HG03432 (cell line): ENCODE results near the gene GRAMD2B.

Source experiments
- ATAC-seq: cut with Tn5 transposase; IDR thresholded peaks from one replicate; pipeline ENCODE4 v1.9.1; 2021; ENCODE audit warnings: mild to moderate bottlenecking, moderate library complexity; ENCODE audit not compliant: unreplicated experiment

GRAMD2B gene

DNA sequence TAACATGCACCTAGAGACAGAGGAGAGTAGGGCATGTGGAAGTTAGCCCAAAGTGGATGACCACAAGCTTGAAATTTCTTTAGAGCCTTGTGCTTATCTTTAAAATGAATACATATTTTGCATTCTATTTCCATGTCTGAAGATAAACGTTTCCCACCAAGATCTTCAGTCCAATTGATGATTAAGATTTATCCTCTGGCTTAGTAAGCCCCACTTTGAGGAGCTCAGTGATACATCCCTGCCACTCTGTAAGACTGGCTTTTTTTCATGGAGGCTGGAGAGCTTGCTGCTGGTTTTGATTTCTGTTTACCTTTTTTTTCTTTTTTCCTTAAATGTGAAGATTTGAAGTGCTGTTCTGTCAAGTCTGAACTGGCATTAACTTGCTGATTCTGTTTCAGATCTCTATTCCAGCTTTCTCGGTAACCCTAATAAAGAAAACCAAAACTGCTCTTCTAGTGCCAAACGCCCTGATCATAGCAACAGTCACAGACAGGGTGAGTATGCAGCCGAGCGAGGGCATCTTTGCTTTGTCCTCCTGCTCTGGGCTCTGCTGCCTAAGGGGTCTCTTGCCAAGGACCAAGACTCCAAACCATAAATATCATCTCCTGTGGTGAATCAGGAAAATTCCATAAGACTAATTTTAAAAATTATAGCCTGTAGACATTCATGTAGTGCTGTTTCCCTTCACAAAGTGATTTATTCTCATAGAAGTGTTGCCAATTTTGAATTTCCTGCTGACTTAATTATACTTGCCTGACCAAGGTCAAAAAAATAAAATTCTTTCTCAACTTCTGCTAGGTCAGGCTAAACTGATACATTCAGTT is 54.3 kb downstream of the GRAMD2B start:
- ATAC-seq: no peak

DNA sequence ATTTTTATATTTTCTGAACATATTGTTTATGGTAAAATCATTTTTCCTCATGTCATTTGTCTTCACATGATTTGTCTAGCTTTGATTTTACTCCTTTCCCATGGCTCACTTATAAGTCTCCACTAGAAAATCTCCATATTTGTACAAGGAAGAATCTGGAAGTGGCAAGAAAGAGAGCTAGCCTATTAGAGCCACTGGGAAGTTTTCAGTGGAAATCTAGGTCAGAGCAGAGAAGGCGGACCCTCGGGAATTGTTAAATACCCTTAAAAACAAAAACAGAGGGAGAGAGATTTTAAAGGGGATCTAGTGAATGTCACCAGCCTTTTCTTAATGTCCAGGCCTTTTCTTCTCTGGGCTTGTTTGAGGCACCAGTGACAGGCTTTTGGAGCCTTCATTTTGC is 56.6 kb downstream of the GRAMD2B start:
- ATAC-seq: no peak

- ATAC-seq: no peak
These were observed 57.6 kb downstream of the GRAMD2B start for GRCh38 chr5:126480824-126481223.

GRCh38 chr5:126481243-126481642 is 58.0 kb downstream of the GRAMD2B start:
- no peak for ATAC-seq

DNA sequence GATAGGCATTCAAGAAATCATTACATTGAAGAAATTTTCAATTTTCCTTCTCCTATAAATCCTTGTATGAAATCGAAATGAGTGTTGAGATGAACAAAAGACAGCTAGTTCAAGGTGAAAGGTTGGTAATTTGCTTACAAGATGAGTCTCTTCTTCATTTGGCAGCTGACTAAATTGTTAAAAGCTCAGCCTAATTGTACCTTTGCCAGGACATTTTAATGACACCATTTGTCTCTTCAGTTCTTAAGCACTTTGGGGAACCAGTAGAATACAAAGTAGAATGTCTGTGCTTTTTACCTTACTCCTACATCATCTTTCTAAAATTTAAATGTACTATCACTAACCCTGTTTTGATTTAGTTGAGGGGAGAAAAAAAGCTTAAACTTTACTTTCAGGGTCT is 59.4 kb downstream of the GRAMD2B start:
- no peak for ATAC-seq

DNA sequence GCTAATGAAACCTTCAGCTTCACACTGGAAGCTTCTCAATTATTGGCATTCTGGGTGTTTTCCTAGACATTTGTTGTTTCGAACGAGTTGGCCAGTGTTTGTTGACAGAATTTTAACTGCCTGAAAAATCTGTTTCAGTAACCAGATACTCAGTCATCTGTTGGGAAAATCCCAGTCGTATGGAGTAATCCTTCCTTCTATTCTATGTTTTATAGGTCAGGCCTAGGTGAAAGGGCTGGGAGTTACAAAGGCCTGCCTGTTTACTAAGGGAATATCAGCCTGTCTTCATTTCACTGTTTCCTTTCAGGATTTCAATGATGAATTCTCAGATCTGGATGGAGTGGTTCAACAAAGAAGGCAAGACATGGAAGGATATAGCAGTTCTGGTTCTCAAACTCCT is 59.9 kb downstream of the GRAMD2B start:
- ATAC-seq: no peak

DNA sequence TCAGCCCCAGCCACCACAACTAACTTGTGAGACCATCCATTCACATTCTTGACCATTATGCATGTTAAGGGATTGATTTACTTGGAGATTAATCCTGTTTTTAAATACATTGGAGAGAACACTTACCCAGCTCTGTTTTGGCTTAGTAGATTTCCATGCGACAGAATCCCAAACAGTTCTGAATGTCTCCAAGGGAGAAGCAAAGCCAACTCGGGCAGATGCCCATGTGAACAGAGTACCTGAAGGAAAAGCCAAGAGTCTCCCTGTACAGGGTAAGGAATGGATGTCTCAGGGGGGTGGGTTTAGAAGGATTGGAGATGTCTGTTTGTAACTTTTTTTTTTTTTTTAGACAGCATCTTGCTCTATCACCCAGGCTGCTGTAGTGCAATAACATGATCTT is 61.0 kb downstream of the GRAMD2B start:
- no peak for ATAC-seq

DNA sequence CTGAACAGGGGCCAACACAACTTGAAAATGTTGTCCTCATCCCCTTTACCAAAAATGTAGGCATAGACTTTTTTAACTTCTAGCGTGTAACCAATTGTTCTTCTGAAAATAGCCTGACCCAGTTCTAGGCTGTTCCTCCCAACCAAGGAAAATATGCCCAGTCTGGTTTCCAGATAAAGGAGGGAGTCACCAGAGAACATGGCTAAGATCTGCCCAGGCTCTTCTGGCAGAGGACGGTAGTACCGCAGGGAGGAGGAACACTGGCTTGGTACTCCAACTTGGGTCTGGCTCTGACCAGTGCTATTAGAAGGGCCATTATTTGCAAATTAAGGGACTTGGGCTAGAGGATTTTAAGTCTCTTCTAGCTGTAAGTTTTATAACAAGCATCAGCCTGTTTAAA is 63.1 kb downstream of the GRAMD2B start:
- ATAC-seq: no peak

DNA sequence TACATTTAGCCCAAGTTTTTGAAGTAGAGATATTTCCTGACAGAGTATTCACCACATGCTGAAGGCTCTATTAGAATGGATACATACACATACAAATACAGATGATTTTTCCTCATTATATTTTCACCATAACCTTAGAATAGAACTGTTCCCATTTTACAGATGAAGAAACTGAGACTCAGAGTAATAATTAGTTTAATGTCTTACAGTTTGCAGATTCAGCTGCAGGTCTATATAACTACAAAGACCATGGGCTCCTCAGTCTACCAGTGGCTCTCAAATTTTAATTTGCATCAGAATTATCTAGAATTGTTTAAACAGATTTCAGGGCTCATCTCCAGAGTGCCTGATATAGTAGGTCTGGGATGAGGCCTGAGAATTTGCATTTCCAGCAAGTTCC is 64.4 kb downstream of the GRAMD2B start:
- no peak for ATAC-seq

GRCh38 chr5:126488443-126489065 is 65.3 kb downstream of the GRAMD2B start:
- no peak for ATAC-seq

GRCh38 chr5:126490167-126490940 is 67.1 kb downstream of the GRAMD2B start:
- ATAC-seq: no peak

DNA sequence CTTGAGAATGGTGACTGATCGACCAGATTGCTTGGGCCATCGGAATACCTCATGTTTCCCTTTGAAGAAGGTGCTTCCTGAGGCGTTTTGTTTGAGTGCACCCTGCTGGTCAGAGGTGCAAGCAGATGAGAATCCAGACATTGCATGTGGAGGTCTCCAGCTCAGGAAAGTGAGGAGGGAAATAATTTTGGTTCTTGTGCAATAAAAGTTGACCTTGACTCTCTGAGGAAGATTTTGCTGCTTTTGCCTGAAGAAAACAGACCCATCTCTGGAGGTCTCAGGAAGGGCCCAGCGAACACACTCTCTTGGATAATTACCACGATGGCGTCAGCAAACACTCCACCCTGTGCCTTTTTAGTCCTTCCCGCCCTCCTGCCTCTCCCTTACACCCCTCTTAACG is 69.7 kb downstream of the GRAMD2B start:
- ATAC-seq: no peak

DNA sequence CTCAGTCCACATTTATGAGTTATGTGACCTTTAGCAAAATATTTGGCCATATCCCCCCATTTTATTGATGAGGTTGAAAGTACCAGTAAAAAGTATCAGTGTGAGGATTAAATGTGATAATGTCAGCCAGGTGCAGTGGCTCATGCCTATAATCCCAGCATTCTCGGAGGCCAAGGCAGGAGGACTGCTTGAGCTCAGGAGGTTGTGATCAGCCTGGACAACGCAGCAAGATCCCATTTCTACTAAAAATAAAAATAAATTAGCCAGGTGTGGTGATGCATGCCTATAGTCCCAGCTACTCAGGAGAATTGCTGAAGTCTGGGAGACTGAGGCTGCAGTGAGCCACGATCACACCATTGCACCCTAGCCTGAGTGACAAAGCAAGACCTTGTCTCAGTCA is 71.2 kb downstream of the GRAMD2B start:
- ATAC-seq: no peak

DNA sequence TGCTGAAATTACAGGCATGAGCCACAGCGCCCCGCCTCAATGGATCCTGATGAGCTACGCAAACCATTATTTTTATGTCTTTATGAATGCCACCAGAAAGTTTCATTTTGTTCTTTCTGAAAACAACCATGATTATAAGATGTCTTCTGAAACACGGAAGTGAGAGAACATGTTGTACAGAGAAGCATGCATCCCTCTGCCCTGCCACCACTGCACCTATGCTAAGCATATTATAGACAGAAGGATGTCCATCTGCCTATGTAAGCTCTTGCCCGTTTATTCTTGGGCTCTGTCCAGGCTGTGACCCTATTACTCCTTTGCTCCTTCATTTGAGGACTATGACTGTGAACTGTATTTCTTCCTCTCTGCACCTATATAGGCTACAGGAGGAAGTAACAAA is 74.3 kb downstream of the GRAMD2B start:
- ATAC-seq: no peak

DNA sequence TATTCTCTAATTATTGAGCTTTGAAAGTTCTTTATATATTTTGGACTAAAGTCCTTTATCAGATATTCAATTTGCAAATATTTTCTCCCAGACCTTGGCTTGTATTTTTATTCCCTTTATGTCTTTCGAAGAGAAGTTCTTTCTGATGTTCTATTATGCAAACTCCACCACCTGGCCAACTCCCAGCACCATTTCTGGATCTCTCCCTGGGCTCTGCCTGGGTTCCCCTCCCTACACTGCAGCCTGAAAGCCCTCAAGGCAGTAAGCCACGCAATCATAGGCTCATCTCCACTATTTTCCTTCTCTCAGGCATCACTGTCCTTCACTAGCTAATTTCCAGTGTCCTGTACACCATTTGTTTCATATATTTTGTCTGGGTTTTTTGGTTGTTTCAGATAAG is 76.1 kb downstream of the GRAMD2B start:
- no peak for ATAC-seq

DNA sequence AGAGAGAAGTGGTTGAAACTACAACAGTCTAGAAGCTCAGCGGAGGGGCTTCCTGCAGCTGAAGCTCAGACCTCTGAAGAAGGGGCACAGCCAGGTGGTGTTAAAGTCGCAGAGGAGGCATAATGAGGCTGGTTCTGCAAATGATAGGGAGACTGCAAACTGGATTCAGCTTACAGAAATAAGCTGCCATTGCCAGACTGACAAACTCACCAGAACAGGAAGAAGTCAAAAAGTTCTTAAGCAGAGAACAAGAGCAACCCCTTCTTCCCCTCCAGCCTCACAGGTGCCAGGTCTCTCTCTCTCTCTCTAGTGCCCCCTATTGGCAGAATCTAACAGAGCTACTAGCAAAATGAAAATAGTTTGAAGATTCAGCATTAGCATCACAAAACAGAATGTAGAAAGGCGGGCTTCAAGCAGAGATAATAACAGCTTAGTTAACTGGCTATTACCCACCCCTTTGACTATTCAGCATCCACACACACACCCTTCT is 76.7 kb downstream of the GRAMD2B start:
- ATAC-seq: peak; percentile 74

DNA sequence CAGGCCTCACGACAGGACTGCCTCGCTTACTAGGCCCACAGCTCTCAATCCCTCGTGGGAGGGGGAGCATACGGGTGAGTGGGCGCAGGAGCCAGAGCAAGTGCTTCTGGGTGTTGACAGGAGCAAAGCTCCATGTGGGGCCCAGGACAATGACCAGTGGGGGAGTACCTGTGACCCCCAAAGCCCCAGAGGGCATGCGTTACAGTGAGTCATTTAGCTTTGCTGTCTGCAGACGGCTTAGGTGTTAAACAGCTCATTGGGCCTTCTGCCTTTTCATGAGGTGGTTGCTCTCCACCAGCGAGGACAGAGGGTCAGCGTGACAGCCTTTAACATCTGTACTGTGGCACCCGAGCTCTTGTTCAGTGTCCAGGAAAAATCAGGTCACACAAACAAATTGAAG is 78.2 kb downstream of the GRAMD2B start:
- ATAC-seq: no peak

- ATAC-seq: no peak
These were observed 80.4 kb downstream of the GRAMD2B start for GRCh38 chr5:126503602-126504104.

DNA sequence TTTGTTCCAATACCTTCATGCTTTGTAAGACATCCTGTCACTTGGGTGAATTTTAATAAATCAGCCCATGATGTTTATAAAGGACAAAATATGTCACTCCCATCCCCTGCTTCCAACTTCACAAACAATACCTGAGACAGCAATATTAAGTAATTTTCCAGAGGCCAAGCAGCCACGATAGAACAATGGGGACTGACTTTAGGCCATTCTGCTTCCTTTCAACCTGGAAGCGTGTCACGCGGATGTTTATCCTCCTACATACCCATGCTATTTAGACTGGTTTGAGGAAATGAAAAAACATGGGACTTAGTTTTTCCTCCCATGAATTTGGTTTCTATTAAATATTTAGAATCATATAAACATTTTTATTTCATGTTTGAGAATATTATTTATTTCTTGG is 82.9 kb downstream of the GRAMD2B start:
- ATAC-seq: no peak

DNA sequence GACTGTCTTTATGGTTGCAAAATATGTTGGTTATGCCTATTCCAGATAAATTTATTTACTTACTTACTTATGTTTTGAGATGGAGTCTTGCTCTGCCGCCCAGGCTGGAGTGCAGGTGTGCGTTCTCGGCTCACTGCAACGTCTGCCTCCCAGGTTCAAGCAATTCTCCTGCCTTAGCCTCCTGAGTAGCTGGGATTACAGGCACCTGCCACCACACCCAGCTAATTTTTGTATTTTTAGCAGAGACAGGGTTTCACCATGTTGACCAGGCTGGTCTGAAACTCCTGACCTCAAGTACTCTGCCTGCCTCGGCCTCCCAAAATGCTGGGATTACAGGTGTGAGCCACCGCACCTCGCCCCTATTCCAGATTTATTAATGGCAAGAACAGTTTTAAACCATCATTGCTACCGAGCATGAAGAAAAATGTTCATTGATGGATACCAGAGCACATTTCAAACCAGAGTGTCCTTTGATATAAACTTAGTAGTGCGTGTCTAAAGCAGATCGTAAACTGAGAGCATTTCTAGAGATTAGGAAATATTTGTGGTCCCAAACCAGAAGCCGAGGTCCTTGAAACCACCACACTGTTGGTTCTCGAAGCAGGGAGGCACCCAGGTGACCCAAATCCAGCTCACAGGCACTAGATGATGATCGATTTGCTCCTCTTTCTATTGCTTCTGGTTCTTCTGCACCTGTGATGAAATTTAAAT is 85.2 kb downstream of the GRAMD2B start:
- no peak for ATAC-seq

- ATAC-seq: no peak
These were observed 85.7 kb downstream of the GRAMD2B start for GRCh38 chr5:126508962-126509279.
